ENCODE data around the gene E2F8.
"Not testable (repeated sequence)": the region's sequence is repeated elsewhere in the genome, so short reads cannot be mapped to it uniquely, and the experiment has no call there.

The E2F8 gene

GRCh38 chr11:19240420-19241259 is at the start of gene E2F8:
E2F8 (minus strand) TSS chr11:19240945; CDS start chr11:19240121, 824 bp downstream.
- peak; percentile 65 for DNase-seq (ENCODE audit: low read depth)

- DNase-seq (ENCODE audit: low read depth), result no peak
Measured at GRCh38 chr11:19290356-19290755, 49.6 kb upstream of the E2F8 start.

GRCh38 chr11:19288256-19288655 is 47.5 kb upstream of the E2F8 start:
- DNase-seq (ENCODE audit: low read depth), result no peak

- DNase-seq (ENCODE audit: low read depth), result no peak
Measured at GRCh38 chr11:19286411-19286810, 45.7 kb upstream of the E2F8 start.

GRCh38 chr11:19284881-19285280 is 44.1 kb upstream of the E2F8 start:
- no peak for DNase-seq (ENCODE audit: low read depth)

GRCh38 chr11:19283991-19284390 is 43.2 kb upstream of the E2F8 start:
- DNase-seq (ENCODE audit: low read depth), result no peak

GRCh38 chr11:19281555-19281954 is 40.8 kb upstream of the E2F8 start:
- no peak for DNase-seq (ENCODE audit: low read depth)

- no peak for DNase-seq (ENCODE audit: low read depth)
Measured at GRCh38 chr11:19281041-19281440, 40.3 kb upstream of the E2F8 start.

- DNase-seq (ENCODE audit: low read depth), result no peak
Measured at GRCh38 chr11:19279451-19279850, 38.7 kb upstream of the E2F8 start.

GRCh38 chr11:19276859-19277808 is 36.4 kb upstream of the E2F8 start:
- DNase-seq (ENCODE audit: low read depth), result no peak

- DNase-seq (ENCODE audit: low read depth), result no peak
Measured at GRCh38 chr11:19275496-19275895, 34.8 kb upstream of the E2F8 start.

GRCh38 chr11:19273219-19273618 is 32.5 kb upstream of the E2F8 start:
- DNase-seq (ENCODE audit: low read depth), result not testable (repeated sequence)

GRCh38 chr11:19268909-19269308 is 28.2 kb upstream of the E2F8 start:
- DNase-seq (ENCODE audit: low read depth), result no peak

GRCh38 chr11:19267567-19267966 is 26.8 kb upstream of the E2F8 start:
- no peak for DNase-seq (ENCODE audit: low read depth)

- no peak for DNase-seq (ENCODE audit: low read depth)
Measured at GRCh38 chr11:19263333-19263732, 22.6 kb upstream of the E2F8 start.

GRCh38 chr11:19259487-19260345 is 19.0 kb upstream of the E2F8 start:
- DNase-seq (ENCODE audit: low read depth), result no peak

GRCh38 chr11:19258641-19259230 is 18.0 kb upstream of the E2F8 start:
- DNase-seq (ENCODE audit: low read depth), result no peak

GRCh38 chr11:19254441-19254840 is 13.7 kb upstream of the E2F8 start:
- not testable (repeated sequence) for DNase-seq (ENCODE audit: low read depth)

- no peak for DNase-seq (ENCODE audit: low read depth)
Measured at GRCh38 chr11:19253817-19254216, 13.1 kb upstream of the E2F8 start.

- DNase-seq (ENCODE audit: low read depth), result no peak
Measured at GRCh38 chr11:19253153-19253745, 12.5 kb upstream of the E2F8 start.
